ENCODE measurements around the gene LLGL2.
"Not testable (repeated sequence)": the region's sequence is repeated elsewhere in the genome, so short reads cannot be mapped to it uniquely, and the experiment has no call there.

The LLGL2 gene

GRCh38 chr17:75575197-75575596 is 49.7 kb downstream of the LLGL2 start:
- TF ChIP-seq CTCF (IDR thresholded peaks at IDR 0.05; ENCODE audit: borderline replicate concordance, control extremely low read depth, extremely low read depth, insufficient read depth, missing control alignments): no peak
- DNase-seq (ENCODE audit: low spot score): no peak
- in situ Hi-C loops (cut with MboI; ENCODE audit: low sequenced_read_pairs, unreplicated experiment): no loop called here

GRCh38 chr17:75575728-75576127 is 50.2 kb downstream of the LLGL2 start:
- TF ChIP-seq CTCF (IDR thresholded peaks at IDR 0.05; ENCODE audit: borderline replicate concordance, control extremely low read depth, extremely low read depth, insufficient read depth, missing control alignments): no peak
- in situ Hi-C loops (cut with MboI; ENCODE audit: low sequenced_read_pairs, unreplicated experiment): no loop called here
- DNase-seq (ENCODE audit: low spot score): no peak

GRCh38 chr17:75576661-75577060 is 51.2 kb downstream of the LLGL2 start:
- no peak for TF ChIP-seq CTCF (IDR thresholded peaks at IDR 0.05; ENCODE audit: borderline replicate concordance, control extremely low read depth, extremely low read depth, insufficient read depth, missing control alignments)
- in situ Hi-C loops (cut with MboI; ENCODE audit: low sequenced_read_pairs, unreplicated experiment): no loop called here
- DNase-seq (ENCODE audit: low spot score): no peak

- in situ Hi-C loops (cut with MboI; ENCODE audit: low sequenced_read_pairs, unreplicated experiment): not testable (repeated sequence)
These were observed 55.7 kb downstream of the LLGL2 start for GRCh38 chr17:75581121-75581725.

GRCh38 chr17:75583197-75583596 is 57.7 kb downstream of the LLGL2 start:
- DNase-seq (ENCODE audit: low spot score); in situ Hi-C loops (cut with MboI; ENCODE audit: low sequenced_read_pairs, unreplicated experiment): not testable (repeated sequence)

More at GRCh38 chr17:75581121-75581725, 55.7 kb downstream of the LLGL2 start:
- DNase-seq (ENCODE audit: low spot score): not testable (repeated sequence)

- TF ChIP-seq CTCF (IDR thresholded peaks at IDR 0.05; ENCODE audit: borderline replicate concordance, control extremely low read depth, extremely low read depth, insufficient read depth, missing control alignments): no peak
- DNase-seq (ENCODE audit: low spot score): no peak
- in situ Hi-C loops (cut with MboI; ENCODE audit: low sequenced_read_pairs, unreplicated experiment): no loop called here
These were observed 59.3 kb downstream of the LLGL2 start for GRCh38 chr17:75584849-75585175.

- in situ Hi-C loops (cut with MboI; ENCODE audit: low sequenced_read_pairs, unreplicated experiment): no loop called here
- peak; percentile 72 for DNase-seq (ENCODE audit: low spot score)
- no peak for TF ChIP-seq CTCF (IDR thresholded peaks at IDR 0.05; ENCODE audit: borderline replicate concordance, control extremely low read depth, extremely low read depth, insufficient read depth, missing control alignments)
These were observed 62.4 kb downstream of the LLGL2 start, which contains the start of gene MYO15B for GRCh38 chr17:75587675-75588595. TSS of gene MYO15B (plus strand) at chr17:75587800. CDS start at chr17:75588058, 258 bp downstream.

Data from GM13976 (cell line).